Measurements from ENCODE around the gene YBX3.

GRCh38 chr12:10689146-10689545, 34.0 kb downstream of the YBX3 start:
- TF ChIP-seq, protein P1, sequence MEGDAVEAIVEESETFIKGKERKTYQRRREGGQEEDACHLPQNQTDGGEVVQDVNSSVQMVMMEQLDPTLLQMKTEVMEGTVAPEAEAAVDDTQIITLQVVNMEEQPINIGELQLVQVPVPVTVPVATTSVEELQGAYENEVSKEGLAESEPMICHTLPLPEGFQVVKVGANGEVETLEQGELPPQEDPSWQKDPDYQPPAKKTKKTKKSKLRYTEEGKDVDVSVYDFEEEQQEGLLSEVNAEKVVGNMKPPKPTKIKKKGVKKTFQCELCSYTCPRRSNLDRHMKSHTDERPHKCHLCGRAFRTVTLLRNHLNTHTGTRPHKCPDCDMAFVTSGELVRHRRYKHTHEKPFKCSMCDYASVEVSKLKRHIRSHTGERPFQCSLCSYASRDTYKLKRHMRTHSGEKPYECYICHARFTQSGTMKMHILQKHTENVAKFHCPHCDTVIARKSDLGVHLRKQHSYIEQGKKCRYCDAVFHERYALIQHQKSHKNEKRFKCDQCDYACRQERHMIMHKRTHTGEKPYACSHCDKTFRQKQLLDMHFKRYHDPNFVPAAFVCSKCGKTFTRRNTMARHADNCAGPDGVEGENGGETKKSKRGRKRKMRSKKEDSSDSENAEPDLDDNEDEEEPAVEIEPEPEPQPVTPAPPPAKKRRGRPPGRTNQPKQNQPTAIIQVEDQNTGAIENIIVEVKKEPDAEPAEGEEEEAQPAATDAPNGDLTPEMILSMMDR (IDR thresholded peaks at IDR 0.05), result no peak
- TF ChIP-seq POLR2A (IDR thresholded peaks at IDR 0.05), result no peak

Measured in right lobe of liver (tissue), 4 donors.